Neural progenitor cell (in vitro differentiated cells): ENCODE results near the gene NAMPT.

Source experiments
- CTCF ChIP-seq: fragments of 200-600 bp; sonication (generic); IDR thresholded peaks from 2 replicates; pipeline ENCODE4 v1.5.1; 2017; ENCODE audit warnings: antibody characterized with exemption, mild to moderate bottlenecking
- EZH2 ChIP-seq: fragments of 200-600 bp; sonication (generic); IDR thresholded peaks from 2 replicates; pipeline ENCODE4 v1.6.1; 2017; ENCODE audit warnings: antibody characterized with exemption, mild to moderate bottlenecking, moderate library complexity
- EZH2phosphoT487 ChIP-seq: fragments of 200-600 bp; sonication (generic); IDR thresholded peaks from 2 replicates; pipeline ENCODE4 v1.6.1; 2017; ENCODE audit warnings: antibody characterized with exemption

- TF ChIP-seq CTCF (no peak), EZH2phosphoT487 (no peak), EZH2 (no peak)
These were observed 21.5 kb upstream of the NAMPT start for GRCh38 chr7:106306256-106306655.
